ENCODE measurements around the gene VAV2. TPM values are rescaled to one million over a fixed set of nuclear protein-coding genes. Genes with fewer than 3 reads are reported as not detected.

The VAV2 gene
- total and polyA plus RNA-seq, 9 of the 15 experiments (the other 6 are each of a cell fraction or from before 2014, with no cell fraction given) = 0.01 to 2.7 (median 1.0) TPM; not detected in 1

DNA sequence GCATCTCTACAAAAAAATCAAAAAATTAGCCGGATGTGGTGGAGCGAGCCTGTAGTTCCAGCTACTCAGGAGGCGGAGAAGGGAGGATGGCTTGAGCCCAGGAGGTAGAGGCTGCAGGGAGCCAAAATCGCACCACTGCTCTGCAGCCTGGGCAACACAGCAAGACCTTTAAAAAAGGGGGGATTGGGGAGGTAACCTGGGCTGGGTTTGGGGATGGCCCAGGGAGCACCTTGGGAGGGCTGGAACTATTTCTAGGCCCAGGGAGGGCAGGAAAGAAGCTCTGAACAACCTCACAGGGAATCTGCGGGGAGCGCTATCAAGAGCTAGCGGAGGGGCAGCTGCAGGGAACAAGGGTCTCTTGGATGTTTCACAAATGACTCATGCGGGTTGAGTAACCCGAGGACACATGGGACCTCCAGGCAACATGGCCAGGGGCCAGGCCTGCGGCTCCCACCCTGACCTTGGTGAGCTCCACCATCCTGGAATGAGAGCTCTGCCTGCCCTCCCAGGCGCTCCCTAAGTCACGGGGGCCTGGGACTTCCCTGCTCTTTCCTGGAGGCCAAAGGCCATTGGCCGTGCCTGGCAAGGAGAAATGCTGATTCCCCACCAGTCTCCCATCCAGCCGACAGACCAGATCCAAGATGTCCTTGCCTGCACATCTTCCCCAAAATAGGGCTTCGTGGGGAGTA lies 277.4 kb downstream of the VAV2 start:
- ATAC-seq (no peak), DNase-seq (ENCODE audit: extremely low read depth in 1 of 4, low spot score in 3 of 4) (no peak), FAIRE-seq (no peak)
- intact Hi-C loops (cut with micrococcal nuclease) = loop anchor here (1.0 kb wide), 1 partner anchor 181 kb away; no protein-coding TSS in a partner anchor
- peaks cover 17% of the 10 kb centered on the region for H4K20me1 ChIP-seq (replicated peaks; ENCODE audit: control insufficient read depth, insufficient read depth, low read length)
- H3K9me3 ChIP-seq (replicated peaks; ENCODE audit: control insufficient read depth, insufficient read depth, low read depth, low read length) = no peaks in the 10 kb centered on the region
- H3K4me2 ChIP-seq (ENCODE audit: insufficient read depth, low read length) = no peak overlapping the region
- no peaks in the 10 kb centered on the region for H3K9me1 ChIP-seq (ENCODE audit: control insufficient read depth, insufficient read depth, low read length)
- no peaks in the 10 kb centered on the region for H3K79me2 ChIP-seq (ENCODE audit: control insufficient read depth, insufficient read depth, low read length)
- no TSS peak for BruUV-seq (replicated peaks)
- 17% methylated on average over 13 of the region's 15 CpGs for WGBS (ENCODE audit: insufficient coverage, low coverage, missing lambda C conversion rate)
- no peak overlapping the region for H3K4me3 ChIP-seq
- ChIA-PET POLR2A (no interaction called here), CTCF (ENCODE audit: low intra/inter-chr PET ratio) (no interaction called here)
- peaks cover 10 to 73% of the 10 kb centered on the region in 2 experiments; a peak in 4 of 5 replicates for H3K27me3 ChIP-seq (ENCODE audit: control insufficient read depth in 2 of 2, insufficient read depth in 2 of 2, low read length in 2 of 2)
- in situ Hi-C loops (cut with MboI) = no loop called here
- peaks cover 0 to 27% of the 10 kb centered on the region in 2 experiments; a peak in 2 of 5 replicates for H3K4me1 ChIP-seq (replicated peaks in 1 of 2; ENCODE audit: control insufficient read depth in 2 of 2, insufficient read depth in 2 of 2, low read length in 2 of 2)
- TF ChIP-seq, protein P1, sequence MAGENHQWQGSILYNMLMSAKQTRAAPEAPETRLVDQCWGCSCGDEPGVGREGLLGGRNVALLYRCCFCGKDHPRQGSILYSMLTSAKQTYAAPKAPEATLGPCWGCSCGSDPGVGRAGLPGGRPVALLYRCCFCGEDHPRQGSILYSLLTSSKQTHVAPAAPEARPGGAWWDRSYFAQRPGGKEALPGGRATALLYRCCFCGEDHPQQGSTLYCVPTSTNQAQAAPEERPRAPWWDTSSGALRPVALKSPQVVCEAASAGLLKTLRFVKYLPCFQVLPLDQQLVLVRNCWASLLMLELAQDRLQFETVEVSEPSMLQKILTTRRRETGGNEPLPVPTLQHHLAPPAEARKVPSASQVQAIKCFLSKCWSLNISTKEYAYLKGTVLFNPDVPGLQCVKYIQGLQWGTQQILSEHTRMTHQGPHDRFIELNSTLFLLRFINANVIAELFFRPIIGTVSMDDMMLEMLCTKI (IDR thresholded peaks at IDR 0.05; ENCODE audit: partially characterized antibody) = no peak
- TF ChIP-seq NFXL1 (CRISPR knock-in tag; IDR thresholded peaks at IDR 0.05) (no peak), ZNF699 (CRISPR knock-in tag; IDR thresholded peaks at IDR 0.05; ENCODE audit: insufficient replicate concordance) (no peak), CEBPG (CRISPR knock-in tag; IDR thresholded peaks at IDR 0.05) (no peak), CEBPG (tag; conservative IDR thresholded peaks at IDR 0.05 in 1 of 2, IDR thresholded peaks at IDR 0.05 in 1 of 2) (no peak), XRCC4 (IDR thresholded peaks at IDR 0.05; ENCODE audit: extremely low read depth, insufficient read depth, insufficient read length) (no peak), PML (IDR thresholded peaks at IDR 0.05; ENCODE audit: low read length) (no peak), NCOA2 (IDR thresholded peaks at IDR 0.05; ENCODE audit: partially characterized antibody in 2 of 2) (no peak)
- TF ChIP-seq, protein P2, sequence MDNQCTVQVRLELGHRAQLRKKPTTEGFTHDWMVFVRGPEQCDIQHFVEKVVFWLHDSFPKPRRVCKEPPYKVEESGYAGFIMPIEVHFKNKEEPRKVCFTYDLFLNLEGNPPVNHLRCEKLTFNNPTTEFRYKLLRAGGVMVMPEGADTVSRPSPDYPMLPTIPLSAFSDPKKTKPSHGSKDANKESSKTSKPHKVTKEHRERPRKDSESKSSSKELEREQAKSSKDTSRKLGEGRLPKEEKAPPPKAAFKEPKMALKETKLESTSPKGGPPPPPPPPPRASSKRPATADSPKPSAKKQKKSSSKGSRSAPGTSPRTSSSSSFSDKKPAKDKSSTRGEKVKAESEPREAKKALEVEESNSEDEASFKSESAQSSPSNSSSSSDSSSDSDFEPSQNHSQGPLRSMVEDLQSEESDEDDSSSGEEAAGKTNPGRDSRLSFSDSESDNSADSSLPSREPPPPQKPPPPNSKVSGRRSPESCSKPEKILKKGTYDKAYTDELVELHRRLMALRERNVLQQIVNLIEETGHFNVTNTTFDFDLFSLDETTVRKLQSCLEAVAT (IDR thresholded peaks at IDR 0.05) = no peak
- TF ChIP-seq, protein P3, sequence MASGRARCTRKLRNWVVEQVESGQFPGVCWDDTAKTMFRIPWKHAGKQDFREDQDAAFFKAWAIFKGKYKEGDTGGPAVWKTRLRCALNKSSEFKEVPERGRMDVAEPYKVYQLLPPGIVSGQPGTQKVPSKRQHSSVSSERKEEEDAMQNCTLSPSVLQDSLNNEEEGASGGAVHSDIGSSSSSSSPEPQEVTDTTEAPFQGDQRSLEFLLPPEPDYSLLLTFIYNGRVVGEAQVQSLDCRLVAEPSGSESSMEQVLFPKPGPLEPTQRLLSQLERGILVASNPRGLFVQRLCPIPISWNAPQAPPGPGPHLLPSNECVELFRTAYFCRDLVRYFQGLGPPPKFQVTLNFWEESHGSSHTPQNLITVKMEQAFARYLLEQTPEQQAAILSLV (tag; IDR thresholded peaks at IDR 0.05) = no peak
- no peak overlapping the region for H2AFZ ChIP-seq (ENCODE audit: low read depth, low read length)
- H3K9ac ChIP-seq (ENCODE audit: insufficient read depth in 1 of 2, low read depth in 2 of 2, low read length in 2 of 2) = no peak overlapping the region
- H3K36me3 ChIP-seq (ENCODE audit: control insufficient read depth, insufficient read depth, low read length) = no peaks in the 10 kb centered on the region
- H3K27ac ChIP-seq (ENCODE audit: extremely low read depth, low read depth, low read length) = no peak overlapping the region

Data from K562 (cell line).